ENCODE measurements around the gene LENG9.

The LENG9 gene

GRCh38 chr19:54464630-54465425 is 1.2 kb upstream of the LENG9 start (continued):
- TF ChIP-seq ZBTB26 (tag by site-specific recombination; optimal IDR thresholded peaks at IDR 0.05) = peak; percentile 25

- H3K27ac ChIP-seq (ENCODE audit: extremely low read depth, low read depth, low read length) = peak overlapping the region; percentile 65
- ChIA-PET CTCF (interaction anchor here (0.6 kb wide), 1 partner anchor 10 kb away, joined by 3 read pairs; no protein-coding TSS in a partner anchor), POLR2A (interaction anchor here (0.6 to 1.9 kb wide), 14 partner anchors 9 to 1160 kb away, joined by 3 to 47 read pairs (median 6); partner anchors contain the start of genes CDC42EP5, CNOT3, ISOC2 and LENG8)
- H3K36me3 ChIP-seq (ENCODE audit: control insufficient read depth in 2 of 2, insufficient read depth in 1 of 2, low read length in 2 of 2) = peaks cover 10 to 32% of the 10 kb centered on the region in 2 experiments
- H3K4me1 ChIP-seq (ENCODE audit: control insufficient read depth, insufficient read depth, low read length) = peaks cover 5% of the 10 kb centered on the region; the same call in 1 of the 2 replicates
- peak overlapping the region; percentile 90 for H3K4me3 ChIP-seq (ENCODE audit: low read depth, low read length)
- no peaks in the 10 kb centered on the region for H3K9me3 ChIP-seq (ENCODE audit: control insufficient read depth, insufficient read depth, low read depth, low read length)
- TF ChIP-seq ZSCAN4 (tag by site-specific recombination; IDR thresholded peaks at IDR 0.05) (0 out of 2 replicates have a peak, but pooled peaks have one; percentile 58), ZSCAN18 (tag by site-specific recombination; IDR thresholded peaks at IDR 0.05) (0 out of 2 replicates have a peak, but pooled peaks have one; percentile 13), KLF10 (tag by site-specific recombination; IDR thresholded peaks at IDR 0.05) (0 out of 2 replicates have a peak, but pooled peaks have one; percentile 1), ZNF335 (tag by site-specific recombination; conservative IDR thresholded peaks at IDR 0.05) (peak; percentile 68), ZNF302 (tag by site-specific recombination; IDR thresholded peaks at IDR 0.05; ENCODE audit: low read depth) (no peak), ZFP3 (tag by site-specific recombination; IDR thresholded peaks at IDR 0.05; ENCODE audit: low read depth) (no peak), HOXC10 (CRISPR knock-in tag; IDR thresholded peaks at IDR 0.05) (peak; percentile 76; the same call in 1 of the 2 replicates), WT1 (tag by site-specific recombination; IDR thresholded peaks at IDR 0.05) (peak; percentile 54; the same call in 1 of the 2 replicates), PRDM10 (tag by site-specific recombination; IDR thresholded peaks at IDR 0.05) (0 out of 2 replicates have a peak, but pooled peaks have one; percentile 8), ZFP41 (tag by site-specific recombination; IDR thresholded peaks at IDR 0.05; ENCODE audit: borderline replicate concordance) (no peak), ZNF791 (tag by site-specific recombination; IDR thresholded peaks at IDR 0.05) (no peak), ZNF19 (tag by site-specific recombination; IDR thresholded peaks at IDR 0.05; ENCODE audit: low read depth) (no peak), KLF9 (tag by site-specific recombination; IDR thresholded peaks at IDR 0.05; ENCODE audit: low read depth) (peak; percentile 78; the same call in 1 of the 2 replicates), ZNF416 (tag by site-specific recombination; IDR thresholded peaks at IDR 0.05) (no peak), ZBTB49 (tag by site-specific recombination; IDR thresholded peaks at IDR 0.05; ENCODE audit: low read depth) (no peak), KLF16 (tag by site-specific recombination; IDR thresholded peaks at IDR 0.05) (0 out of 2 replicates have a peak, but pooled peaks have one; percentile 7), ZNF530 (tag by site-specific recombination; IDR thresholded peaks at IDR 0.05; ENCODE audit: low read depth) (no peak), ZNF747 (tag by site-specific recombination; IDR thresholded peaks at IDR 0.05) (no peak), IKZF3 (tag by site-specific recombination; IDR thresholded peaks at IDR 0.05) (peak; percentile 29; the same call in 1 of the 2 replicates), ZNF629 (tag by site-specific recombination; IDR thresholded peaks at IDR 0.05) (peak; percentile 12; the same call in 1 of the 2 replicates), KLF8 (tag by site-specific recombination; IDR thresholded peaks at IDR 0.05) (peak; percentile 94), ZNF639 (tag by site-specific recombination; IDR thresholded peaks at IDR 0.05) (no peak)
Measured at GRCh38 chr19:54464044-54464629, 559 bp upstream of the LENG9 start.
